H54 (cell line): ENCODE results near the gene PLBD1.

Source experiments
- DNase-seq: peaks from one replicate; pipeline ENCODE4 v3.0.0; 2011; ENCODE audit warnings: low spot score, mixed read lengths; ENCODE audit not compliant: insufficient read length
- FAIRE-seq: peaks from 3 replicates; lab custom pipeline; 2011; peaks lifted over from hg19 to GRCh38; lab: Jason Lieb, UNC
- POLR2A ChIP-seq: IDR thresholded peaks from 2 replicates; pipeline ENCODE4 v1.6.1; 2011; ENCODE audit warnings: low read depth, mild to moderate bottlenecking, low read length

The PLBD1 gene

GRCh38 chr12:14578646-14579045 lies 11.0 kb upstream of the PLBD1 start:
- TF ChIP-seq POLR2A = no peak
- FAIRE-seq (no peak), DNase-seq (no peak)

GRCh38 chr12:14577344-14577743 lies 9.7 kb upstream of the PLBD1 start:
- no peak for FAIRE-seq
- TF ChIP-seq POLR2A = no peak
- DNase-seq = no peak

GRCh38 chr12:14576896-14577295 lies 9.2 kb upstream of the PLBD1 start:
- FAIRE-seq (no peak), DNase-seq (no peak)
- TF ChIP-seq POLR2A = no peak

- no peak for TF ChIP-seq POLR2A
- no peak for DNase-seq
- FAIRE-seq = no peak
Measured at GRCh38 chr12:14575585-14575984, 7.9 kb upstream of the PLBD1 start.

- TF ChIP-seq POLR2A = no peak
- FAIRE-seq (no peak), DNase-seq (no peak)
Measured at GRCh38 chr12:14573118-14573517, 5.4 kb upstream of the PLBD1 start.

GRCh38 chr12:14572401-14572800 lies 4.7 kb upstream of the PLBD1 start:
- no peak for FAIRE-seq
- DNase-seq = no peak
- TF ChIP-seq POLR2A = no peak

- no peak for FAIRE-seq
- DNase-seq = no peak
- no peak for TF ChIP-seq POLR2A
Measured at GRCh38 chr12:14571779-14572178, 4.1 kb upstream of the PLBD1 start.

- TF ChIP-seq POLR2A = no peak
- DNase-seq = no peak
- no peak for FAIRE-seq
Measured at GRCh38 chr12:14570231-14570630, 2.5 kb upstream of the PLBD1 start.

GRCh38 chr12:14564336-14564959 lies 3.2 kb downstream of the PLBD1 start:
- no peak for FAIRE-seq
- no peak for TF ChIP-seq POLR2A
- DNase-seq = no peak

GRCh38 chr12:14563046-14563445 lies 4.6 kb downstream of the PLBD1 start:
- no peak for FAIRE-seq
- DNase-seq = no peak
- TF ChIP-seq POLR2A = no peak

GRCh38 chr12:14562279-14562678 lies 5.4 kb downstream of the PLBD1 start:
- DNase-seq (no peak), FAIRE-seq (no peak)
- TF ChIP-seq POLR2A = no peak

GRCh38 chr12:14561677-14562238 lies 5.9 kb downstream of the PLBD1 start:
- no peak for FAIRE-seq

GRCh38 chr12:14560904-14561574 lies 6.6 kb downstream of the PLBD1 start:
- no peak for FAIRE-seq
- DNase-seq = no peak
- TF ChIP-seq POLR2A = no peak

More at GRCh38 chr12:14561677-14562238, 5.9 kb downstream of the PLBD1 start:
- no peak for DNase-seq
- TF ChIP-seq POLR2A = no peak

GRCh38 chr12:14558473-14558959 lies 9.2 kb downstream of the PLBD1 start:
- DNase-seq (no peak), FAIRE-seq (no peak)
- no peak for TF ChIP-seq POLR2A
